BLaER1 treated with 17β-estradiol and CSF1 and Interleukin-3, amounts not matched to agents 10 nM and 100 nM (cell line): Measurements from ENCODE around the gene SPC25.
A peak's percentile ranks its signal among the peaks of the same experiment; 100 is the strongest.
"Not testable (repeated sequence)": the region's sequence is repeated elsewhere in the genome, so short reads cannot be mapped to it uniquely, and the experiment has no call there.

Experiments
- H3K27ac ChIP-seq, 11 experiments: shearing (Covaris generic); formaldehyde crosslinking; 2 replicates each; pipeline ENCODE4 v1.8.1; 2022
- H3K27me3 ChIP-seq, 11 experiments: shearing (Covaris generic); formaldehyde crosslinking; 2 replicates each; pipeline ENCODE4 v1.8.1; 2022
- H3K36me3 ChIP-seq, 11 experiments: shearing (Covaris generic); formaldehyde crosslinking; 2 replicates each; pipeline ENCODE4 v1.8.1; 2022
- H3K4me1 ChIP-seq, 10 experiments: shearing (Covaris generic); formaldehyde crosslinking; 2 replicates each; pipeline ENCODE4 v1.8.1; 2022
- H3K4me2 ChIP-seq, 11 experiments: shearing (Covaris generic); formaldehyde crosslinking; 2 replicates each; pipeline ENCODE4 v1.8.1; 2022
- H3K4me3 ChIP-seq, 10 experiments: shearing (Covaris generic); formaldehyde crosslinking; 2 replicates each; pipeline ENCODE4 v1.8.1; 2022
- H3K9ac ChIP-seq, 11 experiments: shearing (Covaris generic); formaldehyde crosslinking; 2 replicates each; pipeline ENCODE4 v1.8.1; 2022
- H3K9me3 ChIP-seq, 11 experiments: shearing (Covaris generic); formaldehyde crosslinking; replicated peaks in 1 of 11; 2 replicates each; pipeline ENCODE4 v1.8.1; 2022
- H4K20me1 ChIP-seq, 11 experiments: shearing (Covaris generic); formaldehyde crosslinking; 2 replicates each; pipeline ENCODE4 v1.8.1; 2022
- Cebpa-rat ChIP-seq, 11 experiments: shearing (Covaris generic); IDR thresholded peaks; 2 replicates each; pipeline ENCODE4 v1.8.1; 2022

SPC25 gene, protein sequence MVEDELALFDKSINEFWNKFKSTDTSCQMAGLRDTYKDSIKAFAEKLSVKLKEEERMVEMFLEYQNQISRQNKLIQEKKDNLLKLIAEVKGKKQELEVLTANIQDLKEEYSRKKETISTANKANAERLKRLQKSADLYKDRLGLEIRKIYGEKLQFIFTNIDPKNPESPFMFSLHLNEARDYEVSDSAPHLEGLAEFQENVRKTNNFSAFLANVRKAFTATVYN

DNA sequence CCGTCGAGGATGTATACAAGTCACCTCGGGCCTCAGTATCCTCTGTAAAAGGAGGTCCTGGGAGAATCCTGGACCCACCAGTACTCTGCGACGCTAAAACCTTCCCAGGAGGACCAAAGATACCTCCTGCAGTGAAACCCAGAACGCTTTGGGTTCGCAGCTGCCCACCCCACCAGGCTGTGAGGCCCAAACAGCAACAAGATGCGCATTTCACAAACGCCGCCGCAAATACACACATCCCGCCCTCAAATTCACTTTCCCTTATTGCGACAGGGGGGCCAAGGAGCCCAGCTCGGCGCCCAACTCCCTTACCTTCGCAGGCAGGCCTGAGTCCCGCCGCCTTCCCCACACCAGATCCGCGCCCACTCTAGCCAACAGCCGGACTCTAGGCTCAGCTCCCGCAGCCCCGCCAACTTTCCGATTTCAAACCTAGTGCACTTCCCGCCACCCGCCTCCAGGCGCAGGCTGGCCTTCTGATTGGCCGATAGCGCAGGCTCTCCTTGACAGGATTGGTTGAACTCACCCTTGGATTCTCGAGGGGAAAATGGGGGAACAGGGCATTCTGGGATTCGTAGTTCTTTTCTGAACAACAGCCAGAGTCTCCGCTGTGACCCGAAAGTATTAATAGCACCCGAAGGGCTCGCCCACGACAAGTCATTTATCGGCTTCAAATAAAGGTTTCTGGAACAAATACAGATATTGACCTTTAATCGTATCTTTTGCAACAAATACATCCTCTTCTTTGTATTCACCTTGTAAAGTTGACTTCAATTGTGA lies at the start of gene SPC25:
Gene SPC25 (minus strand): TSS at position 425 of the 777 bp plus-strand sequence. CDS start 911 bp downstream, outside the sequence.
- Histone ChIP-seq H3K36me3 (peaks cover 0 to 34% (median 32%) of the 10 kb centered on the region in 11 experiments; a peak in 19 of 22 replicates), H3K4me3 (peak within 1 kb of the TSS; percentile 63 to 87 (median 74)), H3K9me3 (no peaks in the 10 kb centered on the region; a peak in 1 of 22 replicates), H3K27ac (peak within 1 kb of the TSS in 9 of 11 experiments; percentile 75 to 92 (median 81); a peak in 18 of 22 replicates), H3K4me1 (peaks cover 10 to 15% (median 12%) of the 10 kb centered on the region in 10 experiments), H3K4me2 (peak within 1 kb of the TSS; percentile 73 to 97 (median 87)), H3K9ac (peak within 1 kb of the TSS; percentile 75 to 93 (median 84)), H3K27me3 (no peaks in the 10 kb centered on the region), H4K20me1 (no peaks in the 10 kb centered on the region)
- TF ChIP-seq Cebpa-rat (IDR thresholded peaks at IDR 0.05) = no peak

DNA sequence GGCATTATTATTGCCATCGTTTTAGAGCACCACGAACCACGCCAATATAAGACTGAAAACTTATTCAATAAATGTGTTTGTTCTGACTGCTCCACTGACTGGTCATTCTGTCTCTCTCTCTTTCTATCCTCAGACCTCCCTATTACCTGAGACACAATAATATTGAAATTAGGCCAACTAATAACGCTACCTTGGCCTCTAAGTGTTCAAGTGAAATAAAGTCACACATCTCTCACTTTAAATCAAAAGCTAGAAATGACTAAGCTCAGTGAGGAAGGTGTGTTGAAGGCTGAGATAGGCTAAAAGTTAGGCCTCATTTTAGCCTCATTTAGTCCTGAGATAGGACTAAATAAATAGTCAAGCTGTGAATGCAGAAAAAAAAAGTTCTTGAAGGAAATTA lies 49.7 kb upstream of the SPC25 start:
- H3K4me2 ChIP-seq = no peak overlapping the region
- no peaks in the 10 kb centered on the region for H3K27me3 ChIP-seq
- H4K20me1 ChIP-seq = no peaks in the 10 kb centered on the region
- TF ChIP-seq Cebpa-rat (IDR thresholded peaks at IDR 0.05) = no peak
- H3K4me1 ChIP-seq = no peaks in the 10 kb centered on the region
- no peak overlapping the region for H3K9ac ChIP-seq
- no peaks in the 10 kb centered on the region for H3K36me3 ChIP-seq
- H3K9me3 ChIP-seq = no peaks in the 10 kb centered on the region
- H3K4me3 ChIP-seq = no peak overlapping the region
- no peak overlapping the region for H3K27ac ChIP-seq

DNA sequence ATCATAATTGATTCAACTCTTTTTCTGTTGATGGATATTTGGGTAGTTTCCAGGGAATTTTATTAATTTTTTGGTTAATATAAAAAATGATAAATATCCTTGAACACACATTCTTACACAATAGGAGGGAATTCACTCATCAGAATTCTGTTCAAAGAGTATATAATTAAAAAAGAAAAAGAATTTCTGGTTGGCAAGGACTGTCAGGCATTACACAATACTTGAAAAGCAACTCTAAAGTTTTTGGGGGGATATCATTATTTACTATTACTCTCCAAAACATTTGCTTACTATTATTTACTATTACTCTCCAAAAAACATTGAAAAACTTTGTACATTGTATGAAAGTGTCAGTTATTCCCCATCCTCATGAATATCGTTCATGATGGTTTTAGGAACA lies 48.8 kb upstream of the SPC25 start:
- Histone ChIP-seq H3K4me3 (no peak overlapping the region), H3K9me3 (no peaks in the 10 kb centered on the region), H3K27ac (no peak overlapping the region), H3K27me3 (no peaks in the 10 kb centered on the region), H3K36me3 (no peaks in the 10 kb centered on the region), H3K4me2 (no peak overlapping the region), H3K4me1 (no peaks in the 10 kb centered on the region), H3K9ac (no peak overlapping the region), H4K20me1 (no peaks in the 10 kb centered on the region)
- no peak for TF ChIP-seq Cebpa-rat (IDR thresholded peaks at IDR 0.05)

DNA sequence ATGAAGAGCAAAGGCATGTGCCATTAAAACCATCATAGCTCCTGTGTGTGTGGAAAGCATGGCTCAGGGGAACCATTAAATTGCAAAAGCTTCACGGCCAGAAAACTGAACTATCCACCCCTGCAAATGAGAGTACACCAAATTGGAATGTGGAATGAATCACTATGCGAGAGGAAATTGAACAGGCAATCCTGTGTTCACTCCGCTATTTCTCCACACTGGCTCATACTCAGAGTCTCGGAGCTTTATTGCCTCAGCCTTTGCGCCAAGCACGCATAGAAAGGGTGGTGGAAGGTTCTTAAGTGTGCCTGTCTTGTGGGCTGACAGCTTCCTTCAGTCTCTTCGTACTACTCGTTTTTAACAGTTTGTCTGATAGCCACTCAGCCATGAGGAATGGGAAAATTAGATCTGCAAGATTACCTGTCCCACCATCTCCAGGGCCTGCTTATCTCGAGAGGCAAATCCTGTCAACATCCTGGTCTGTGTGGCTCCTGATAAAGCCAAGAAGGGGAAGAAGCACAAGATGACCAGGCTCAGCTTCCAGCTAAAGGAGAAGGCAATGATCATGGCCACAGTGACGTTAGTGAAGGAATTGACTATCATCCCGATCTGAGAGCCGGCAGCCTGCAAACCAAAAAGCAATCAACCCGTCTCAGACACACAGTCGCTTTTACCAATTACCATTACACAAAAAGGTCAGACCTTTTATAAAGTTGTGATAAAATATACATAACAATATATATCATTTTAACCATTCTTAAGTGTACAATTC lies 45.8 kb upstream of the SPC25 start:
- Histone ChIP-seq H4K20me1 (no peaks in the 10 kb centered on the region), H3K36me3 (no peaks in the 10 kb centered on the region), H3K27me3 (no peaks in the 10 kb centered on the region), H3K4me1 (no peaks in the 10 kb centered on the region), H3K27ac (no peak overlapping the region), H3K4me3 (no peak overlapping the region), H3K9ac (no peak overlapping the region), H3K4me2 (no peak overlapping the region), H3K9me3 (peaks cover 0 to 5% (median 0%) of the 10 kb centered on the region in 11 experiments; a peak in 1 of 22 replicates)
- TF ChIP-seq Cebpa-rat (IDR thresholded peaks at IDR 0.05) = no peak

DNA sequence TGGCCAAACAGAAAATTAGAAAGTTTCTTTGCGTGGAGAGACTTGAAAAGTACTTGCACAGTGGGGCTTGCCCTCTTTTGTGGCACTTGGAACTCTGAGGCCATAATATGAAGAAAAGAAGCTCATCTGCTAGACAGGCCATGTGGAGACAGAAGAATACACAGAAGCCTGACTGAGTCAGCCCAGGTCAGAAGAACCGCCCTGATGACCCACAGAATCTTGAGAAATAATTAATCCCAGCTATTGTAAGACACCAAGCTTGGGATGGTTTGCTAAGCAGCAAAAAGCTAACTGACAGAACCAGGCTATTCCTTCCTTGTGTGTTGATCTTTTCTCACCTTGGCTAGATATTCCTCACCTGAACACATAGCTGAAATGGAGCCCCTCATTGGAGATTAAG lies 44.6 kb upstream of the SPC25 start:
- Histone ChIP-seq H3K9me3 (peaks cover 0 to 5% (median 0%) of the 10 kb centered on the region in 11 experiments; a peak in 1 of 22 replicates), H3K36me3 (no peaks in the 10 kb centered on the region), H3K27ac (no peak overlapping the region), H3K4me1 (peaks cover 0 to 10% (median 2%) of the 10 kb centered on the region in 10 experiments; a peak in 10 of 20 replicates), H3K9ac (no peak overlapping the region), H3K27me3 (no peaks in the 10 kb centered on the region), H3K4me2 (no peak overlapping the region), H3K4me3 (no peak overlapping the region), H4K20me1 (no peaks in the 10 kb centered on the region)
- TF ChIP-seq Cebpa-rat (IDR thresholded peaks at IDR 0.05) = no peak

DNA sequence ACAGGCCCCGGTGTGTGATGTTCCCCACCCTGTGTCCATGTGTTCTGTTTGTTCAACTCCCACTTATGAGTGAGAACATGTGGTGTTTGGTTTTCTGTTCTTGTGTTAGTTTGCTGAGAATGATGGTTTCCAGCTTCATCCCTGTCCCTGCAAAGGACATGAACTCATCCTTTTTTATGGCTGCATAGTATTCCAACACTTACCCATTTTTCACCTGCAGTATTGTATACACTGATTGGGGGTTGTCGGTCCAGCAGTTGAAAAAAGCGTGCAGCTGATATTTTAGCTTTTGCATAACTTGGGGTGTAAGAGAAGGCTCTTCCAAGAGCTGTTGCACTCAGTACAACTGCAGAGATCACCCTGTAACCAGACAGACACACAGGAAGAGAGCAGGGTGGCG lies 41.9 kb upstream of the SPC25 start:
- not testable (repeated sequence) for H3K9ac ChIP-seq, H3K27ac ChIP-seq, H3K27me3 ChIP-seq, H4K20me1 ChIP-seq, H3K4me3 ChIP-seq, H3K36me3 ChIP-seq, H3K9me3 ChIP-seq, H3K4me2 ChIP-seq
- peaks cover 0 to 25% (median 11%) of the 10 kb centered on the region in 10 experiments; a peak in 10 of 20 replicates for H3K4me1 ChIP-seq

DNA sequence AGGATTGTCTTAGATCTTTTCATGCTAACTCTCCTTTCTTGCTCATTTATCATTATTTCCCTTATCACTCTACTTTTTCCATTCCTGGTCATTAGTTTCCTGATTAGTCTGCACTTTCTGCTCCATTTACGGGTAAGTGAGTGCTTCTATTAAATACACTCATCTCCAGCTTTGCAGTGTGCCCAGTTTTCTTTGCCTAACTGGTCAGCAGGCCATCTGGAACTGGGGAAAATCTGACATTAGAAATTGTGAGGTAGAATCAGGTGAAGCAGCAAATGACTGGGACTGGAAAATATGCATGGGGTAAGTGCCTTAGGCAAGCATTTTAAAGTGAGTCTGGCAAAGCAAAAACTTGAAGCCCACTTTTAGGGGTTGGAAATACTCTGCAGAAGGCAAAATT lies 40.0 kb upstream of the SPC25 start:
- Histone ChIP-seq H4K20me1 (no peaks in the 10 kb centered on the region), H3K4me1 (peaks cover 0 to 25% (median 11%) of the 10 kb centered on the region in 10 experiments; a peak in 10 of 20 replicates), H3K27me3 (no peaks in the 10 kb centered on the region), H3K36me3 (no peaks in the 10 kb centered on the region), H3K4me2 (peak overlapping the region in 6 of 11 experiments; percentile 23 to 72 (median 46); a peak in 9 of 22 replicates), H3K27ac (no peak overlapping the region), H3K4me3 (no peak overlapping the region), H3K9me3 (peaks cover 0 to 5% (median 0%) of the 10 kb centered on the region in 11 experiments; a peak in 1 of 22 replicates), H3K9ac (no peak overlapping the region)
- TF ChIP-seq Cebpa-rat (IDR thresholded peaks at IDR 0.05) = no peak

DNA sequence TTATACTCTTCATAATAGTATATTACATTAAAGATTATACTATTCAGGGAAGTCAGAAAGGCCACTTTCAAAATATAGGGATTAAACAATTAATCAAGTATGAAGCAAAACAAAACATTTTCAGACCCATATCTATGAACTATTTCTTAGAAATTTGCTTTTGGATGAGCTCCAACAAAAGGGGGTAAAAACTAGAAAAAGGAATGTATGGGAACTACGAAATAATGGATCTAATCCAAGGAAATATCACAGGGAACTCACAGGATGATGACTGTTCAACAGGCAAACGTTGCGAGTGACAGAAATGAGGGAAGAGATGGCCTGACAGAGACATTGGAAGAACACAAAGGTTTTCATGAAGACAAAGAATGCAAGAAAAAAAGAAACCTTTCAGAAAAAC lies 38.8 kb upstream of the SPC25 start:
- Histone ChIP-seq H3K9ac (no peak overlapping the region), H3K4me3 (no peak overlapping the region), H3K27ac (no peak overlapping the region), H3K9me3 (peaks cover 0 to 5% (median 0%) of the 10 kb centered on the region in 11 experiments; a peak in 1 of 22 replicates), H4K20me1 (no peaks in the 10 kb centered on the region), H3K27me3 (no peaks in the 10 kb centered on the region), H3K4me1 (peaks cover 0 to 25% (median 11%) of the 10 kb centered on the region in 10 experiments; a peak in 10 of 20 replicates), H3K4me2 (peak overlapping the region in 6 of 11 experiments; percentile 23 to 72 (median 46); a peak in 7 of 22 replicates), H3K36me3 (no peaks in the 10 kb centered on the region)
- TF ChIP-seq Cebpa-rat (IDR thresholded peaks at IDR 0.05) = no peak
